Measurements from ENCODE around the gene VWA3B.

DNA sequence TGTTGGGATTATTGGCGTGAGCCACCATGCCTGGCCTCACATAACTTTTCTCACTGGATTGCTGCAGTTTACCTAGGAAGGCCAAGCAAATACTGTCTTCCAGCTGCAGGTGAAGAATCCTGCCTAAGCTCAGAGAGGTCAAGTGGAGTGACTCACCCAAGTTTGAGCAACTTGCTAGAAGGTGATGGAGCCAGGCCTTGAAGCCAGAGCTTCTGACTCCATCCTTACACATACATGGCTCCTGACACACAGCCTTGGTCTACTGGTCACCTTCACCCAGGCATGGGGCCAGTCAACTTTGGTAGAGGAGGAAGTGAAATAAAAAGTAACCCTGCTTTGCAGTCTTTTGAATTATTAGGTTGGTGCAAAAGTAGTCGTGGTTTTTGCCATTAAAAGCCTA, 93.5 kb downstream of the VWA3B start:
- TF ChIP-seq EZH2 (IDR thresholded peaks at IDR 0.05) = no peak
- no peak for TF ChIP-seq POLR2AphosphoS5 (IDR thresholded peaks at IDR 0.05; ENCODE audit: borderline replicate concordance, low read depth, low read length)
- no peak for TF ChIP-seq FOXP2 (optimal IDR thresholded peaks at IDR 0.05; ENCODE audit: control extremely low read depth, extremely low read length, insufficient read depth)
